Liver (tissue), 3 donors: Measurements from ENCODE around the gene MAPRE2.

Experiments used
- CTCF ChIP-seq: fragments of 150-350 bp; IDR thresholded peaks from 2 replicates; pipeline ENCODE4 v1.5.1; 2017; ENCODE audit warnings: improper control_type of control experiment, low read depth, low read length; ENCODE audit not compliant: missing input control
- FOXA1 ChIP-seq: IDR thresholded peaks from 2 replicates; pipeline ENCODE4 v1.6.1; 2016; ENCODE audit warnings: antibody characterized with exemption
- HNF4G ChIP-seq: IDR thresholded peaks from 2 replicates; pipeline ENCODE4 v1.6.1; 2016; ENCODE audit warnings: antibody characterized with exemption
- JUND ChIP-seq, 2 donors: IDR thresholded peaks; 2 replicates each; pipeline ENCODE4 v1.6.1; 2016; ENCODE audit warnings: antibody characterized with exemption in 2 of 2
- MAX ChIP-seq: IDR thresholded peaks from 2 replicates; pipeline ENCODE4 v1.6.1; 2016; ENCODE audit warnings: antibody characterized with exemption
- RAD21 ChIP-seq, 2 donors: IDR thresholded peaks; 2 replicates each; pipeline ENCODE4 v1.6.1; 2016; ENCODE audit warnings: antibody characterized with exemption in 2 of 2, mild to moderate bottlenecking in 2 of 2
- REST ChIP-seq: IDR thresholded peaks from 2 replicates; pipeline ENCODE4 v1.6.1; 2016; ENCODE audit warnings: antibody characterized with exemption, mild to moderate bottlenecking
- SP1 ChIP-seq: IDR thresholded peaks from 2 replicates; pipeline ENCODE4 v1.6.1; 2018; ENCODE audit warnings: antibody characterized with exemption, mild to moderate bottlenecking
- donor health status: healthy.
- donor health status: healthy.

- TF ChIP-seq MAX (no peak), CTCF (no peak), JUND (IDR thresholded peaks at IDR 0.05) (no peak), HNF4G (no peak), REST (no peak), SP1 (no peak), RAD21 (IDR thresholded peaks at IDR 0.05) (no peak), FOXA1 (no peak)
Measured at GRCh38 chr18:35144698-35145097, 103.5 kb downstream of the MAPRE2 start.
